GM19023 (cell line): ENCODE data around the gene UNG.

ENCODE experiments used
- ATAC-seq: cut with Tn5 transposase; IDR thresholded peaks from one replicate; pipeline ENCODE4 v1.9.1; 2021; ENCODE audit warnings: mild to moderate bottlenecking, moderate library complexity; ENCODE audit not compliant: unreplicated experiment

The UNG gene

DNA sequence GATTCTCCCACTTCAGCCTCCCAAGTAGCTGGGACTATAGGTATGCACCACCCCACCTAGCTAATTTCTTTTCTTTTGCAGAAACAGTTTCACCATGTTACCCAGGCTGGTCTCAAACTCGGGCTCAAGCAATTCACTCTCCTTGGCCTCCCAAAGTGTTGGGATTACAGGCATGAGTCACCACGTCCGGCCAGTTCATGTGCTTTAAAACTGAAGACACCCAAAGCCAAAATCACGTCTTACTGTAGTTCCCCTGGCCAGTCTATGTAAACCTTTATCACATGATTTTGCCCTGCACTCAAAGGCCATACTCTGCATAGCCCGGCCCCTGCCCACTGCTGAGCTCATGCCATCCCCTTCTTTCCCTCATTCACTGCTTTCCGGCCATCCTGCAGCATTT, 8.6 kb upstream of the UNG start:
- no peak for ATAC-seq

DNA sequence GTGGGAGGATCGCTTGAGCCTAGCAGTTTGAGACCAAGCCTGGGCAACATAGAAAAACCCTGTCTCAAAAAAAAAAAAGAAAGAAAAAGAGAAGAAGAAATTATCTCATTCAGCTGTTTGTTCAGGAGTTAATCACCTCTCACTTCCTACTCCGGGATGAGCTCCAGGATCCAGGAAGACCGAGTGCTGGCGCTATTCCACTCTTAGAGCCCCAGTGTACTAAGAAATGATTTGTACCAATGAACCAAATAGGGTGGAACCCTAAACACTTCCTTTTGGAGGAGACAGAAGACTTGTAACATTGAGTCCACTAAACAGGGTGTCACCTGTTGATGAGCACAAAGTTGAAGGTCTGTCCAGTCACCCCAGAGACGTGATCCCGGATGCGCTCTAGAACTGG, 7.7 kb upstream of the UNG start:
- no peak for ATAC-seq

DNA sequence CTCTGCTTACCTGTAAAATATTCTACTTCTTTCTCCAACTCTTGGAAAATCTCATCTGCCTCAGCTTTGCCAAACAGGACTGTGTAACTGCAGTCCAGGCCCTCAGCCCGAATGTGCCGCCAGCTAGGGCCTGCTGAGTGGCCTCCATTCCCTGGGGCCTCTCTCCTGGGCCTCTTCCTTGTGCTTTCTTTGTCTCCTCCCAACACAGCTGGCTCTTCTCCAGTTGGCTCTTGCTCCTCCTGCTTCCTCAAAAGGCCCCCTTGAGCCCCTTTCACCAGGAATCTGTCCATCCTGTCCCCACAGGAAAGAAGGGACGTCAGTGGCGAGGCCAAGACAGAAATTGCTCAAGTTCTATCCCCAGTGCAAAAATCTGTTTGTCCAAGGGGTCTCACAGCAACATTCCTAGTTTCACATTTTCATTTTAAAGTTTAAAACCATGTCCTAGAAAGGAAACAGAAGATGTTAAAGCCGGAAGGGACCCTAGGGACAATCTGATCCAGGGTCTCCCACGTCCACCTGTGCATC, 4.8 kb upstream of the UNG start:
- no peak for ATAC-seq

DNA sequence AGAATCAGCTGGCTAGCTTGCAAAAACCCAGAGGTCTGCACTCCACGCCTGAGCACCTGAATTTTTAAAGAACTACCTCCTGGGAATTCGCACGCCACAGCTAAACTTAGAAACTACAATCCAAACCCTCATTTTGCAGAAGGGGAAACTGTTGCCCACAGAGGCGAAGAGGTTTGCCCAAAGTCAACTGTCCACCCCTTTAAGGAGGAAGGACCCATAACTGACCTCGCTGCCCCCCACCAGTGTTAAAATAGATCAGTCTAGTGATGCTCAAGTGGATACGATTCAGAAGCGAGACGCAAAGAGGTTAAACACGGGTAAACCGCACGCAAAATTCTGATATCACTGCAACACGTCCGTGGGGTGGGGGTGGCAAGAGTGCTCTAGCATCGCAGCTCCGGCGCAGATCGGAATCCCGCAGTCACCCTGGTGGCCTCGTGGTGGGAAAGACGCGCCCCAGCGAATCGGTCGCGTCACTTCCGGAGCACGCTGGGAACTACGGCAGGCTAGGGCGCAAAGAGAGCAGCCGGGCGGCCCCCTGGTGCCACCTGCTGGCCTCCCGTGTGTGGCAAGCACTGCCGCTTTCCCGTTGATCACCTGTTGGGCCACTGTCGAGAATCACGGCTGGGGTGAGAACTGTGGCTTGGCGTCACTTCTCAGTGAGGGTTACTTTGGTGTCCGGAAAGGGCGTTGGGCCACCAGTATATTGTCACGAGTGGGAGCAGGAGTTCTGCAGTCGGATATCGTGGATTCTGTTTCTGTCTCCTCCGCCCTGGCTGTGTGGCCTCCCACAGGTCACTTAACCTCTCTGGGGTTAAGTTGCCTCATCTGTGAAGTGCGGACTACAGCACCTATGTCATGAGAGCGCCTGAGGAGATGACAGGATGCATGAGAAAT, 4.1 kb upstream of the UNG start, which contains the start of gene ALKBH2:
Gene ALKBH2 (minus strand): TSS at position 451 of the 897 bp plus-strand sequence. CDS start 686 bp downstream, outside the sequence.
- ATAC-seq = peak; percentile 58

DNA sequence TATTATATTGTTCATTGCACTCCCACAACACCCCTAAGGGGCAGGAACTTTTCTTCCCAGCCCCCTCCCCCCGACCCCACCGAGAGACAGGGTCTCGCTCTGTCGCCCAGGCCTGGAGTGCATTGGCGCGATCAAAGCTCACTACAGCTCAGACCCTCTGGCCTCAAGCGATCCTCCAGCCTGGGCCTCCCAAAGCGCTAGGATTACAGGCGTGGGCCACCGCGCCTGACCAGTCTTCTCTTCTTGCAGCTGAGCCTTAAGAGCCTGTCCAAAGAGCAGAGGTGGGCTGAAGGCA, 310 bp upstream of the UNG start:
- no peak for ATAC-seq

DNA sequence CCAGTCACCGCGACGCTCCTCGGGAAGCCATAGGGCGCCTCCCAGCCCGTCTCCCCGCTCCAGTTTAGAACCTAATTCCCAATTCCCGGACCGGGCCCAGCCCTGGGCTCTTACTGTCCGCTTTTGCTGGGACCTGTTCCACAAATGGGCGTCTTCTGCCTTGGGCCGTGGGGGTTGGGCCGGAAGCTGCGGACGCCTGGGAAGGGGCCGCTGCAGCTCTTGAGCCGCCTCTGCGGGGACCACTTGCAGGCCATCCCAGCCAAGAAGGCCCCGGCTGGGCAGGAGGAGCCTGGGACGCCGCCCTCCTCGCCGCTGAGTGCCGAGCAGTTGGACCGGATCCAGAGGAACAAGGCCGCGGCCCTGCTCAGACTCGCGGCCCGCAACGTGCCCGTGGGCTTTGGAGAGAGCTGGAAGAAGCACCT, 797 bp downstream of the UNG start:
- peak; percentile 37 for ATAC-seq

DNA sequence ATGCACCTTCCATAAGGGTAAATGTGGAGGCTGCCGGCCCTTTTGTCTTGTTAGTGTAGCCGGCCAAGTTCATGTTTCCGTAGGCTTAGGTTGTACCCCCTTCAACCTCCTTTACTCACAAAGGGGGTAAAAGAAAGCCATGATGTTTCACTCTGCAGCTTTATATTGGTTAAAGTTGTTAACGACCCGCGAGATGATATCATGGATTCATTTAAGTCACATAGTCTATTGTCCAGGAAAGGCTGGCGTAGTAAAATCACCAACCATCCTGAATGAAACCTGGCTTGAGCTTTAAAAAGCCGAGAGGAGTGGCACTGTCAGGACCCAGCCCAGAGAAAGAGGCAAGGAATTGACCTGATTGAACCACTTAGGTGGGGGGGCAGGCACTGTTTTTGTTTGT, 1.3 kb downstream of the UNG start:
- no peak for ATAC-seq

DNA sequence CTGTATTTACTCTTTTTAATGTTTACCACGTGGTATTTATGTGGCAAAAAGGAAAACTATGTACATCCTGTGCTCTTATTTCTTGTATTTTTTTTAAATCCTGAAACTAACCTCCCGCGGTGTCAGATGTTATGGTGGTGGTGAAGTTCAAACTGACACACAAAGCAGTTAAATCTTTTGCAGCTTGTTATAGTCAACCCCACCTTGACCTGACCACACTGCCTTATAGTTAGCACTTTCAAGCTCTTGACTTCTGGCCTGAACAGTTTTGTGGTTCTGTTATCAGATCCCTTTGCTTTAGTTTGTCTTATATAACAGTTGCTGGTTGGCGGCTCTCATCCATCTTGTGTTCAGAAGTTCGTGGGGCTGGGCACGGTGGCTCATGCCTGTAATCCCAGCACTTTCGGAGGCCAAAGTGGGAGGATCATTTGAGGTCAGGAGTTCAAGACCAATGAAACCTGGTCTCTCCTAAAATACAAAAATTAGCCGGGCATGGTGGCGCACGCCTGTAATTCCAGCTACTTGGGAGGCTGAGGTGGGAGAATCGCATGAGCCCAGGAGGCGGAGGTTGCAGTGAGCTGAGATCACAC, 2.1 kb downstream of the UNG start:
- ATAC-seq = no peak

DNA sequence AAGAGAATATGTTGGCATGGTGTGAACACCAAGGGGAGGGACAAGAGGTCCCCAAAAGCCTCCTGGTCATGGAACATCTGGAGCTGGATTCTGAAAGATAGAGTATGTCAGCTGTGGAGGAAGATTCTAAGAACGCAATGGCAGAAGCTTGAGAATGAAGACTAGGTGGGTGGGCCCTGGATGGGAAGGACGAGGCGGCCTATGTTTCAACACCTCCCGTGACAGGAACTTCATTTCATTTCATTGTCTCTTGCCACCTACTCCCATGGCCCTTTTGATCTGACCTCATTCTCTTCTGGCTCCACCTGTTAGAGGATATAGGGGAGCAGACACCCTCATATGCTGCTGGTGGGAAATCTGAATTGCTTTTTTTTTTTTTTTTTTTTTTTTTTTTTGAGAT, 3.3 kb downstream of the UNG start:
- ATAC-seq = no peak

DNA sequence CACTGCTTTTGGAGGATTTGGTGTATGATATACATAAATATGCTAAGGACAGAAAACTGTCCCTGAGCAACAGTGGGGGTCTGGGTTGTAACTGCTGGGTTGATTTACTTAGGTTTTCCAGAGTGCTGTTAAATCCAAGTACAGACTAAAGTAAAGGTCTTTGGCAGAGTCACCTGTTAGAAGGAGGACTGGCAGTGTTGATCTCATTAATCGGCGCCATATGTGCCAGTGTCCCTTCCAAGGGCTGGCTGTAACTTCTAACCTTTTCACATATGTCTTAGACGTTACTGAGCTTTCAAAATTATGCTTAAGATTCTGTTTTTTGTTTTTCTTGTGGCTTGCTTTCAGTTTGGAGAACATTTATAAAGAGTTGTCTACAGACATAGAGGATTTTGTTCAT, 5.1 kb downstream of the UNG start:
- ATAC-seq = no peak

DNA sequence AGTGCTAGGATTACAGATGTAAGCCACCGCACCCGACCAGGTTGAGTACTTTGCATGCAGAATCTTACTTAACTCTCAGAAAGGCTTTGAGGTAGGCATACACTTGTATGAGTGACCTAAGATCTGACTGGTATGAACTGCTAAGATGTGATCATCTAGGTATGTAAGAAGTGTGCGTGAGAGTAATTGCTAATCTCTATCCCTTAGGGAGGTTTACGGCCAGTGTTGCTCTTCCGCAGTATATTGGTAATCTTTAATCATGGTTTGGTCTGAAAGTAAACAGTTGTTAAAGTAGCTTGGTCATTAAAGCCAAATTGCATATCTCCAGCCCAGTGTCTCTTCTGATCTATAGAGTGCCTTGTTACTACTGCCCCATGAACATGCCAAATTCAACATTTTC, 7.8 kb downstream of the UNG start:
- ATAC-seq = no peak

DNA sequence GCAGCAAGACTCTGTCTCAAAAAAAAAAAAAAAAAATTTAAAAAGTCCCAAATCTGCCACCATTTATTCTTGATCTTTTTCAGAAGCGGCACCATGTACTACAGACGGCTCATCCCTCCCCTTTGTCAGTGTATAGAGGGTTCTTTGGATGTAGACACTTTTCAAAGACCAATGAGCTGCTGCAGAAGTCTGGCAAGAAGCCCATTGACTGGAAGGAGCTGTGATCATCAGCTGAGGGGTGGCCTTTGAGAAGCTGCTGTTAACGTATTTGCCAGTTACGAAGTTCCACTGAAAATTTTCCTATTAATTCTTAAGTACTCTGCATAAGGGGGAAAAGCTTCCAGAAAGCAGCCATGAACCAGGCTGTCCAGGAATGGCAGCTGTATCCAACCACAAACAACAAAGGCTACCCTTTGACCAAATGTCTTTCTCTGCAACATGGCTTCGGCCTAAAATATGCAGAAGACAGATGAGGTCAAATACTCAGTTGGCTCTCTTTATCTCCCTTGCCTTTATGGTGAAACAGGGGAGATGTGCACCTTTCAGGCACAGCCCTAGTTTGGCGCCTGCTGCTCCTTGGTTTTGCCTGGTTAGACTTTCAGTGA, 12.5 kb downstream of the UNG start:
- ATAC-seq = no peak

DNA sequence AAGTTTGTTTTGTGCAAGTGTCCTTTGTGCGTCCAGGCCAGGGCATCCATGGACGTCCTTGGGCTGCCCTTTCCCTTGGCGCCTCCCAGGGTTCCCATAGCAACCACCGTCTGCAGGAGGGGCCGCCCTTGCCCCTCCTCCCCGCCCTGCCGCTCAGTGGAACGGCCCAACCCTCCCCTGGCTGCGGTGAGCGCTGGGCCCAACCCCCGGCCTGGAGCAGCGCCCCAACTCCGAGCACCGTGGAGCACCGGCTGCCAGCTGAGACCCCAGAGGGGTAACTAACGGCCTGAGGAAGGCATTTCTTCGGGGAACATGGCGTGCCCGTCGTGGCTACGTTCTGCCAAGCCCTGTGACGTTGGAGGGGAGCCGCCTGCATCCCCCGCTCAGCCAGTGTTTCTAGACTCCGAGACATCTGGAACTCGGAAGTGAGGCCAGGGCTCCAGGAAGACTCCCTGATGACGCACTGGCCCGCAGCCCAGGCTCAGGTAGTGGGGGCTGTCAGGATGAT, 13.6 kb downstream of the UNG start:
- peak; percentile 61 for ATAC-seq

DNA sequence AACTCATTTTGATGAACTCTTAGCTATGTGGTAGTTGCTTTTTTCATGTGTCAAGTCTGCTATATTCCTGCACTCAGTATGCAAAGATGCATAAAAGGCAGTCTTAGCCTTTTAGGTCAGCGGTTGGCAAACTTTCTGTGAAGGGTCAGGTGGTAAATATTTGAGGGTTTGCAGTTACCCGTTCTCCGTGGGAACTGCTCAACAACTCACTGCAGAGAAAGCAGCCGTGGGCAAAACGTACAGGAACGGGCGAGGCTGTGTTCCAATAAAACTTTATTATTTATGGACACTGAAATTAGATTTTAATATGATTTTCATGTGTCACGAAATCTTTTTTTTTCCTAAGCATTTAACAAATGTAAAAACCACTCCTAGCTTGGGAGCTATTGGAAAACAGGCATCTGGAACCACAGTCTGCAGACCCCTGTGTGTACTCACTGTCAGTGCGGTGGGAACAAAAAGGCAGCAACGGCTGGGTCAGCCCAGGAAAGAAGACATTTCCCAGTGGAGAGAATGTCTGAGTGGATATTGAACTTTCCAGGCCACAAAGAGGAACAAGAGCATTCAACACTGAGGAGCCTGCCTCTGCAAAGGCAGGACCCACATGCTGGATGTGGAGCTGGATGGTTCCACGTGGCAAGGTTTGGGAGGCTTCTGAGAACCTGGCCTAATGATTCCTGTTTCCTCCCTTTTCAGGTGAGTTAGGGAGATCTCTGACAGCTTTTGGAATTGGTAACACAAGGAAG, 15.5 kb downstream of the UNG start:
- ATAC-seq = no peak

DNA sequence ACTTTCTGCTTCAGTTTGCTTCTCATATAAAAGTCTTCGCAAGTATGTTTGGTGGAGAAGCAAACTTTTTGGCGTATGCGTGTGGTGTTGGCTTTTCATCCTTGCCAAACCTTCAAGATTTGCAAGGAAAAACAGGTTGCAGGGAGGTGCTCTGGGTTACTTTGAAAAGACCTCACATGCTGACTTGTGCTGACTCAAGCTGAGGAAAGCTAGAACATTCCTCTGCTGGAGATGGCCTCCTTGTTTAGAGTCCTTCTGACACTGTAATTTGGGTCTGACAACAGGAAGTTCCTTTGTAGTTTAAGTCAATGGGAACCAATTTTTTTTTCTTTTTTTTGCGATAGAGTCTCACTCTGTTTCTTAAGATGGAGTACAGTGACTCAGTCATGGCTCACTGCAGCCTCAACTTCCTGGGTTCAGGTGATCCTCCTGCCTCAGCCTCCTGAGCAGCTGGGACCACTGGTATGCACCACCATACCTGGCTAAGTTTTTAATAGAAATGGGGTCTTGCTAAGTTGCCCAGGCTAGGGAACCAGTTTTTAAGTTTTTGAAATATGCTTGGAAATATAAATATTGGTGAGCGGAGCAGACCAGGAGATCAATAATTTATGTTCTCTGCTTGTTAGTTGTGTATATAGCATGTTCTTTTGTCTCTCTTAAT, 16.4 kb downstream of the UNG start:
- ATAC-seq = no peak

DNA sequence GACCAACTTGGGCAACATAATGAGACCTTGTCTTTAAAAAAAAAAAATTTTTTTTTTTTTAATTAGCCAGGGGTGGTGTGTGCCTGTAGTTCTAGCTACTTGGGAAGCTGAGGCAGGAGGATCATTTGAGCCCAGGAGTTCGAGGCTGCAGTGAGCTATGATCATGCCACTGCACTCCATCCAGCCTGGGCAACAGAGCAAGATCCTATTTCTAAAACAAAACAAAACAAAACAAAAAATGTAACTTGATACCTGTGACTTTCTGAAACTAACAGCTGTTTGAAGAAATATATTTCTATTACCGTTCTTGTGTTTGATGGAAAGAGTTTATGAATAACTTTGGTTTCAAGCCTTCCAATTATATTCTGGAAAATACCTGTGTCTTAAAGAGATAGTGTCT, 17.2 kb downstream of the UNG start:
- ATAC-seq = no peak

DNA sequence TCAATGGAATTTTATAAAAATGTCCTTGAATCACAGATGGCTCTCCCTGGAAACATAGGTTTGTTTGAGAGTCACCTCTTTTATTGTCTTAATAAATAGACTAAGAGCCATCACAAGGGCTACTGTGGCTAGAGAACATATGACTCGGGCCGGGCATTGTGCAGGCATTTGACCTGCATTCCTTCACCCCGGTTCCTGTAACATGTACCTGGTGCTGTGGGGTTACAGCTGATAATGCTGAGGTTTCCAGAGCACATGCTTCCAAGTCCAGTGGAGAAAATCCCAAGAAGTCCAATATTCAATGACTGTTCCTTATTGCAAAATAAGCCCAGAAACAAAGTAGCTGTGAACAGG, 18.0 kb downstream of the UNG start:
- ATAC-seq = no peak

DNA sequence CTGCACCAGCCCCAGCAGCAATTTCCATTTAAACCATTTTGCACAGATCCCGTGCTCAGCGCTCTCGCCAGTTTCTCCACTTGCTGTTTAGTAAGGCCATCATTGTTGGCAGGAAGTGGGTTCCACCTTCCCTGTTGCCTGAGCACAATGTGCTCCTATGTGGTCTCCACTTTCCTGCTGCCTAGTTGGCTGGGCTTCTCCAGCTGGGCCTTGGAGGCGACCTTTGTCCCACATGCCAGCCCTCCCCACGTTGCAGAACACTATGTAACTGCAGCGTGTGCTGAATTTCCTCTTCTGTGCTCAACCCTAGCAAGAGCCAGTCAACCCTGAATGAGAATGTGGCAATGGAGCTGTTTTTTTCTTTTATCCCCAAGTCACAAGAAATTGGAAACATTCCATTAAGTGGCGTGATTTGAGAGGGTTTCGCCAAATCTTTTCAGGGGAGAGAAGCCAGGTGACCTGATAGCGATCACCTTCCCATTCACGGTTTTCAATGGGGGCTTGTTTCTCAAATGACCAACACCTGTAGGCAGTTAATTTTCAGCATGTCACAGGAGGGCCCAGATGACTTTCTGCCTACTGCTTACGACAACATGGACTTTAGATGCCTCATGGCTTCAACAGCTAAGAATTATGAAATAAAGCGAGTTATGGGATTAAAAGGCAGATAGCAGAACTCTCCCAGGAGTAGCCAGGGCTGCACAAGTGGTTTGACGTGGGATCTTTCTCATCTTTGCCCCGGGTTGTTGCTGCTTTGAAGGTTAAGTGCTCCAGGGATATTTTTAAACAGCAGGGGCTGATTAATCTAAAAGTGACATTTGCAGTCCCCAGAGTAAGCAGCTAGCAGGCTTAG, 18.6 kb downstream of the UNG start, which contains the start of gene ACACB:
Gene ACACB (plus strand): TSS at position 830 of the 853 bp plus-strand sequence. CDS start 22,819 bp downstream, outside the sequence.
- ATAC-seq = no peak

DNA sequence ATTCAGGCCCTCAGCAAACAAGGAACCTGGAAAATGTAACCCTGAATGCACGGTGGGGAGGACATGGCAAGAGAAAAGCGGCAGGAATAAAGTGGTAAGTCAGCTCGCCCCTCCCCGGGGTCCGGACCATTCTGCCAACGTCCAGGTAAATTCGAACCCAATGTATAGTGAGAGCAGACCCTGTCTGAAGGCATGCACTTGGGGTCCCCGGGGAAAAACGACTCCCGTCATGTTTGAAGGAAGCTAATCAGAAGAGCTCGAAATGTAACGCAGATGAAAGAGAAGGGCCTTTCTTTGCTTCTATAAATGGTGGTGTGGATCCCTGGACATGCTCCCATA, 19.2 kb downstream of the UNG start:
- ATAC-seq = no peak

DNA sequence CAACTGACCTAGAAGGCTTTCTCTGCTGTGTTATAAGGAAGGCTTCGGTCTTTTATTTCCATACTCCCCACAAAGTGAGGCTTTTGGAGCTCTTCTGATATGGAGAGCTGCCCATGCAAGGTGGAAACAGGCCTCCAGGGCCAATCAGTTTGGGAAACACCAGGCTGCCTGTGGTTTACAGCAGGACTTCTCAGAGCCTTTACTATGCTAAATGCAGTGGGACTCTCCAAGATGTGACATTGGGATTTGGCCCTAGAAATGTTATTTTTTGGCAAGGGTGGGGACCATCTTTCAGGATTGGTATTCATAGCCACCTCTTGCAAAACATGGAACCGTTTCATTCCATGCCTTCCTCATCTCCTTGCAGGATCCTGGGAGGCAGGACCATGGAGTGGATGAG, 22.7 kb downstream of the UNG start:
- no peak for ATAC-seq
